GM18907 (cell line): ENCODE measurements around the gene SPRED3.
A peak's percentile ranks its signal among the peaks of the same experiment; 100 is the strongest.
"Not testable (repeated sequence)": the region's sequence is repeated elsewhere in the genome, so short reads cannot be mapped to it uniquely, and the experiment has no call there.

Source experiments
- ATAC-seq: cut with Tn5 transposase; IDR thresholded peaks from one replicate; pipeline ENCODE4 v1.9.1; 2021; ENCODE audit warnings: mild to moderate bottlenecking, moderate library complexity; ENCODE audit not compliant: unreplicated experiment

Gene SPRED3

DNA sequence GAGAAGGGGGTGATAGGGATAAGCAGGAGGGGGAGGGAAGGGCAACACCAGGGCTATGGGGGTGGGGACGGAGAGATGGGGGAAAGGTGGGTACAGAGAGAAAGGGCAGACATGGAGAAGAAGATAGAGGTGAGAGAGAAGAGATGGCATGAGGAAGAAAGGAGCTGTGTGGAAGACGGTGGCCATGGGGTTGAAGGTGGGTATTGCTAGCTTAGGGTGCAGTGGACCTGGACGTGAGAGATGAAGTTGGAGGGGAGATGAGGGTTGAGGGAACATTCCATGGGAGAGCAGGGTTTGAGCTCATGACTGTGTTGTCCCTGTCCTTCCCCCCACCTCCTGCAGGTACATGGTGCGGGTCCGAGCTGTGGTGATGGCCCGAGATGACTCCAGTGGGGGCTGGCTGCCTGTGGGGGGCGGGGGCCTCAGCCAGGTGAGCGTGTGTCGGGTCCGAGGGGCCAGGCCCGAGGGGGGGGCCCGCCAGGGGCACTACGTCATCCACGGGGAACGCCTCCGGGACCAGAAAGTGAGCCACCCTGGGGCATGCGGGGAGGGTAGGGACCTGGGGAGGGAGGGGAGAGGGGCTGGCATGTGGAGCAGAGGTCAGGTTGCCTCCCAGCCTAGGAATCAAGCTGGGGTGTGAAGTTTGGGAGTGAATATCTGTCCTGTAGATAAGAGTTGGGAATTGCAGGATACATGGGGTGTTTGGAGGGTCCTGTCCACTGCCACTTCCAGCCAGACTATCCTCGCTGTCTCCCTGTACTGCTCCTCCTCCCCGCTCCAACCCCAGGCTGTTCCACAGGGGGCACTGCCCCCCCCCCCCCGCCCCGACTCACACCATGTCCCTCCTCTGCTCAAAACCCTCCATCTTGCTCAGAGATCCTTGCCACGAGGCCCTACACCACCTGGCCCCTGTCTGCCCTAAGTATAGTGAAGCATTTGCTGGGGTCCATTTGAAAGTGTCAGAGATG is 1.7 kb downstream of the SPRED3 start:
- ATAC-seq = no peak

DNA sequence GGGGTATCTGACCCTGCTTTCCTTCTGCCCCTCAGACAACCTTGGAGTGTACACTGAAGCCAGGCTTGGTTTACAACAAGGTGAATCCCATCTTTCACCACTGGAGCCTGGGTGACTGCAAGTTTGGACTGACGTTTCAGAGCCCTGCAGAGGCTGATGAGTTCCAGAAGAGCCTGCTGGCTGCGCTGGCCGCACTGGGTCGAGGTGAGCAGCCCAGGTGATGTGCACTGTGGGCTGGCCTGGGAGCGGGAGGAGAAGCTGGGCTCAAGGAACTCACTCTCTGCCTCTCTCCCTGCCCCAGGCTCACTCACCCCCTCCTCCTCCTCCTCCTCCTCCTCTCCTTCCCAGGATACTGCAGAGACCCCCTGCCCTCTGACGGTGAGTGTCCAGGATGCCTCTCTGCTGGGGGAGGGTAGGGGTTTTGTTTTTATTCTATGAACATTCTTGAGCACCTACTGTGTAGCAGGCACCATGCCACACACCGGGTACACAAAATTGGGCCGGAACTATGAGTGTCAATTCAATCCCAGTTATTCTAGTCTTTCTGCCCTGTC is 3.5 kb downstream of the SPRED3 start:
- ATAC-seq = no peak

DNA sequence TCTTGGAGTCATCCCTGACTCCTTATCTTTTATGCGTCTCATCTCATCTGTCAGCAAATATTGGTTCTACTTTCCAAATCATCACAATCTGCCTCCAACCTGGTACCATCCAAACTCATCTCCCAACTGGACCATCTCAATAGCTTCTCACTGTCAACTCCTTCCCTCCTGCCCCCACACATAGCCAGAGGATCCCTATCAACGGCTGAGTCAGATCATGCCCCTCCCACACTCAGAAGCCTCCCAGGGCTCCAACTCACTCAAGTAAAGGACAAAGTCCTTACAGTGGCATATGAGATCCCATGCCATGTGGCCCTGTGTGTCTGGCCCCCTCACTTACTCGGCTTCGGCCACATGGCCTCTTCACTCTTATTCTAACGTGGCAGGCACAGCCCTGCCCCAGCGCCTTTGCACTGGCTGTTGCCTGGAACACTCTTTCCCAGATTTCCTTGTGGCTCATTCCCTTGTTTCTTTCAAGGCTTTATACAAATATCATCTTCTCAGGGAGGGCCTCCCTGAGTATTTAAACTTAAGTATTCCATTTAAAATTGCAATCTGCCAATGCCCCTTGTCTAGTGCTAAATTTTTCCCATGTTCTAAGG is 4.3 kb downstream of the SPRED3 start:
- no peak for ATAC-seq

DNA sequence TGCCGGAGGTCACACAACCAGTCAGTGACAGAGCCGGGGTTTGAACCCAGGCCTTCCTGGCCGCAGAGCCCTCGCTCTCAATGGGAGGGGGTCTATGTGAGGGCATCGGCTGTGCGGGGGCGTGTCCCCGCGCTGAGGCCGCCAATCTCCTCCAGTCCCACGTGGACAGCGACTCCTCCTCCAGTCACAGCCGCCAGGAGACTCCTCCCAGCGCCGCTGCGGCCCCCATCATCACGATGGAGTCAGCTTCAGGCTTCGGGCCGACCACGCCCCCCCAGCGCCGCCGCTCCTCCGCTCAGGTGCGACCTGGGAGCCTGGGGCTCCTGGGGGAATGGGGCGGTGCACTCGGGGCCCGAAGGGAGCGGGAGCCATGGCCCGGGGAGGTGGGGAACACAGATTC is 6.0 kb downstream of the SPRED3 start:
- no peak for ATAC-seq

DNA sequence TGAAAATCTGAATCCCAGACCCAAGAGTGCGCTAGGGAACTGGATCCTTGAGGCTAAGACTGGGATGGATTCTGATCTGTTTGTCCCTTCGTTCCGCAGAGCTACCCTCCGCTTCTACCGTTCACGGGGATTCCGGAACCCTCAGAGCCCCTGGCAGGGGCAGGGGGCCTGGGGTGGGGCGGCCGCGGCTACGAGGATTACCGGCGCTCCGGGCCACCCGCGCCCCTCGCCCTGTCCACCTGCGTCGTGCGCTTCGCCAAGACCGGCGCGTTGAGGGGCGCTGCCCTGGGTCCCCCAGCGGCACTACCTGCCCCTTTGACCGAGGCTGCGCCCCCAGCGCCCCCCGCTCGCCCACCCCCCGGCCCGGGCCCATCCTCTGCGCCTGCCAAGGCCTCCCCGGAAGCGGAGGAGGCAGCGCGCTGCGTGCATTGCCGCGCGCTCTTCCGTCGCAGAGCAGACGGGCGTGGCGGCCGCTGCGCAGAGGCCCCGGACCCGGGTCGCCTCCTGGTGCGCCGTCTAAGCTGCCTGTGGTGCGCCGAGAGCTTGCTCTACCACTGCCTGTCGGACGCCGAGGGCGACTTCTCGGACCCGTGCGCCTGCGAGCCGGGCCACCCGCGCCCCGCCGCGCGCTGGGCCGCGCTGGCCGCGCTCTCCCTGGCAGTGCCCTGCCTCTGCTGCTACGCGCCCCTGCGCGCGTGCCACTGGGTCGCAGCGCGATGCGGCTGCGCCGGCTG is 7.1 kb downstream of the SPRED3 start:
- ATAC-seq = no peak

DNA sequence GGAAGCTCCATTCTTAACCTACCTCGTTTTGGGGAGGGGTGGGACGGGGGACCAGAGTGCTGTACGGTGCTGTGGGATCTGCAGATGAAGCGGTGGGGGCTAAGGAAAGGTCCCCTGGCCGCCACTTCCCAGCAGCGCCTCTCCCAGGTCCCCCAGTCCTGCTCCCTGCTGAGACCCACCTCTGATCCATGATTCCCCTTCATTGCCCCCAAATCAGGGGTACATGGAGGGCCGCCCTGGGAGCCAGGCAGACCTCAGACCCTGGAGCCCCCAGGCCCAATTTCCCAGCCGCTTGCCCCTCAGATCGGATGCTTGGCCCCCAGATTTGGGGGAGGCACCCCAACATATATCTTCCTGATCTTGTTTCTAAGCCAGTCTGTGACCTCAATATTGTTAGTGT is 10.6 kb downstream of the SPRED3 start:
- ATAC-seq = no peak

DNA sequence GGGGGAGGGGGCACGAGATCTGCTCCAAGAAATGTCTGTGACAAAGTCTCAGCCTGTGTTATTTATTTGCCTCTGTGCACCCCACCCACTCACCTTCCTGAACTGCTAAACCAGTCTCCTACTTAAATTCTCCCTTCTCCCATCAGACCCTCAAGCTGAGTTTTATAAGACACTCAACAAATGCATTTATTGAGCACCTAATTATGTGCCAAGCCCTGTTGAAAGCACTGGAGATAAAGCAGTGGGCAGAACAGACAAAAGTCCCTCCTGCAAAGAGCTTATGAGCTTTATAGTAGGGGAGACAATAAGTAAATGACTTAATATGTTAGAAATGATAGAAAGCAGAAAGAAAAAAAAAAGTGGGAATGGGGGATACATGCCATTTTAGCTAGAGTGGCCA is 11.0 kb downstream of the SPRED3 start:
- no peak for ATAC-seq

DNA sequence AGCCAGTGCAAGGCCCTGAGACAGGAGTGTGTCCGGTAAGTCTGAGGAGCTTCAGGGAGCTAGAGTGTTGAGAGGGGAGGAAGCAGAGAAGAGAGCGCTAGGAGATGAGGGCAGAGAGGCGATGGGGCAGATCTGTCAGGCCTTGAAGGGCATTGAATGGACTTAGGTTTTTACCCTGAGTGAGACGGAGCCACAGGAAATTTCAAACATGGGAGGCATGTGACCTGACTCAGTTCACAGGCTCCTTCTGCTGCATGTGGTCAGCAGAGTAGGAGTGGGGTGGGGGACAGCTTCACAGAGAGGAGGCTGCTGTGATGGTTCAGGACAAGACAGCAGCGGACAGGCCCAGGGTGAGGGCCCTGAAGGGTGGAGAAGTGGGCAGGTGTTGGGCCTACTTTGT is 11.9 kb downstream of the SPRED3 start:
- ATAC-seq = no peak

DNA sequence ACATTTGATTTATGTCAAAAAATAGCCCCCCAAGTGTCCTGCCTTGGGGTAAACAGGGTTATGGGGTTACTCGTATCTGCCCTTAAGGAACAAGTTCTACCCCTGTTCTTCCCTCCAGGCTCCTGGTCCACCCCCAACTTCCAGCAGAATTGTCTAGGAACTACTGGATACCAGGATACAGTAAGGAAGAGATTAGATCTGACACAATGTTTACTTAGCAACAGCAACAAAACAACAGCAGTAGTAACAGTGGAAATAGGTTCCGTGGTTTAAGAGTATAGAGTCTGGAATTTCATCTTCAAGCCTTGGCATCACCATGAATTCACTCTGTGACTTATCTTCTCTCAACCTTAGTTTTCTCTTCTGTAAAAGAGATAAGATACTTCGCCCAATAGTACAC is 12.7 kb downstream of the SPRED3 start:
- ATAC-seq = no peak

DNA sequence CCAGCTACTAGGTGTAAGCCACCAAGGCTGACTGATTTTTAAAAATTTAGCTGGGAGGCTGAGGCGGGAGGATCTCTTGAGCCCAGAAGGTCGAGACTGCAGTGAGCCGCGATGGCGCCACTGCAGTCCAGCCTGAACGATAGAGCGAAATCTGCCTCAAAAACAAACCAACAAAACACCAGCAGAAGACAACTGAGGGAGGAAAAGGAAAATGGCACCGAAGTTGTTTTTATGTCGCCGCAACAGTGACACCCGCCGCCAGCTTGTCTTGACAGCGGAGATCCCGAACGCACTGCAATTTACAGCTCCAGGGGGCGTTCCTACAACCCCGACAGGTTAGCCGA is 14.1 kb downstream of the SPRED3 start:
- no peak for ATAC-seq

DNA sequence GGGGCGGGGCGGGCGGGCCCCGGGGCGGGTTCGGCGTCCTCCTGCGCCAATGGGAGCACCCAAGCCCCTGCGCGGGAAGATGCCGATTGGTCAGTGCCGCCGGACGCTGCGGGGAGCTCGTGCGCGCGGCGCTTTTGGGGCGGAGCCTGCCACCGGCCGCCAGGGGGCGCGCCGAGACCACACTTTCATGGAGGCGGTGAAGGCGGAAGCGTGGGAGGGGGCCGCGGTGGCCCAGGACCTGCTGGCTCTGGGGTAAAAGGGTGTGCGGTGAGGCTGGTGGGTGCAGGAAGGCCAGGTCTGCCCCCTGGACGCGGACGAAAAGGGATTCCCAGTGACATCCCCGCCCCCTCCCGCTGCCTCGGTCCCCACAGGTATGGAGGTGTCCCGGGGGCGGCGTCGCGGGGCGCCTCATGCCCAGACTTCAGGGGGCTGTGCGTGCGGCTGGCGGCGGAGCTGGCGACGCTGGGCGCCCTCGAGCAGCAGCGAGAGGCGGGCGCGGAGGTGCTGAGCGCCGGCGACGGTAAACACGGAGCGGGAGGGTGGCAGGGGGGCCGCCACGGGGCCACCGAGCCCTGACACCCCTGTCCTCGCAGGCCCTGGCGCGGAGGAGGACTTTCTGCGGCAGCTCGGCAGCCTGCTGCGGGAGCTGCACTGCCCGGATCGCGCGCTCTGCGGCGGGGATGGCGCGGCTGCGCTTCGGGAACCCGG is 14.6 kb downstream of the SPRED3 start, which contains the start of gene FAM98C:
TSS of gene FAM98C (plus strand) at position 127 of the 708 bp plus-strand sequence. CDS start at position 188, 61 bp downstream.
- ATAC-seq = peak; percentile 88

DNA sequence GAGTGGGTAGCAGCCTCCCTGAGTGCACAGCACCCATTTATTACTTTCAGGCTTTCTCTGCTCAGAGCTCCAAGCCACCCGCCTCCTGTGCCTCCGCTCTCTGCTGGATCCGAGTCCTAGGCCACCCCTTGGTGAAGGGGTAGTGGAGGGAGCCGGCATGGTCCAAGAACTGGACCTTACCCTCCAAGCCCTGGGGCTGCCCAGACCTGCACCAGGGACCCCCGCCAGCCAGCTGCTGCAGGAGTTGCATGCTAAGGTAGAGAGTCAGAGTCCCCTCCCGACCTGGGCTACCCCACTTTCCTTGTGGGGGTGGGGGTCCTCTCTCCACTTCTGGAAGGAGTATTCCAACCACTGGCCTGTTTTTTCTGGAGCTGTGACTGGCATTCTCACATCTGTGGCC is 16.4 kb downstream of the SPRED3 start:
- no peak for ATAC-seq

DNA sequence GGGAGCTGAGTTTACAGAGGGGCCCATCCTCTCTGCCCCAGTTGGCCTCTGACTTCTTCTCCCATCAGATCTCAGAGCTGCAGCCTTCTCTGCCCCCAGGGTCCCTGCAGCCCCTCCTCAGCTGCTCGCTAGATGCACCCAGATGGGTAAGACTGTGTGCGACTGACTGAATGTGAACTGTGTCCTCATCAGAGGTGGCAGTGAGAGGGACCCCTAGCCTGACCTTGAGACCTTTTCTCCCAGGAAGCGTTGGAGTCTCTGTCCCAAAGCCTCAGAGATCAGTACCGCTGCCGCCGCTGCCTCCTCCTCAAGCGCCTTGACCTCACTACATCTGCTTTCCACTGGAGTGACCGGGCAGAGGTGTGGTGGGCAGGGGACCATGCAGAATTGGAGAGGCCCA is 16.8 kb downstream of the SPRED3 start:
- no peak for ATAC-seq

DNA sequence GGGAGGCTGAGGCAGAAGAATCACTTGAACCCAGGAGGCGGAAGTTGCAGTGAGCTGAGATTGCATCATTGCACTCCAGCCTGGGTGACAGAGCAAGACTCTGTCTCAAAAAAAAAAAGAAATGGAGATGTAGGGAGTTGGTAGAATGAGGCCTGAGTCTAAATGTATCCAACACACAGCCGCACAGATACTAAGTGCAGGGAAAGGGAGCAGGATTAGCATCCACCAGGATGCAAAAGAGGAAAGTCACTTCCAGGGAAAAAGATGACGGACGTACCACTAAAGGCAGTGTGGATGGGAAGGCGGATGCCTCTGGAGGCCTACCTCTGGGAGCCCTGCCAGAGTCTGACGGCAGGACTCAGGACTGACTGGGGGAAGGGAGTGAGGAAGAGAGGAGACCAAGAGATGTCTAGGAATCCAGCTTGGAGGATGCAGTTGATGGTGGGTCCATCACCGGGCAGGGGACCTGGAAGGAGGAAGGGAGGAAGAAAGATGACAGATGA is 21.2 kb downstream of the SPRED3 start:
- ATAC-seq = no peak

DNA sequence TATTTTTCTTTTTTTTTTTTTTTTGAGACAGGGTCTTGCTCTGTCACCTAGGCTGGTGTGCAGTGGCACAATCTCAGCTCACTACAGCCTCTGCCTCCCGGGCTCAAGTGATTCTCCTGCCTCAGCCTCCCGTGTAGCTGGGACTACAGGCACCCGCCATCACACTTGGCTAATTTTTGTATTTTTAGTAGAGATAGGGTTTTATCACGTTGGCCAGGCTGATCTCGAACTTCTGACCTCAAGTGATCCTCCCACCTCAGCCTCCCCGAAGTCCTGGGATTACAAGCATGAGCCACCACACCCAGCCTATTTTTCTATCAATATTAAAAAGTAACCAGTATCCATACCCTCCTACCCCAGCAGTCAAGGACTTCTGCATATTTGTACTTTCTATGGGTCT is 21.9 kb downstream of the SPRED3 start:
- not testable (repeated sequence) for ATAC-seq

DNA sequence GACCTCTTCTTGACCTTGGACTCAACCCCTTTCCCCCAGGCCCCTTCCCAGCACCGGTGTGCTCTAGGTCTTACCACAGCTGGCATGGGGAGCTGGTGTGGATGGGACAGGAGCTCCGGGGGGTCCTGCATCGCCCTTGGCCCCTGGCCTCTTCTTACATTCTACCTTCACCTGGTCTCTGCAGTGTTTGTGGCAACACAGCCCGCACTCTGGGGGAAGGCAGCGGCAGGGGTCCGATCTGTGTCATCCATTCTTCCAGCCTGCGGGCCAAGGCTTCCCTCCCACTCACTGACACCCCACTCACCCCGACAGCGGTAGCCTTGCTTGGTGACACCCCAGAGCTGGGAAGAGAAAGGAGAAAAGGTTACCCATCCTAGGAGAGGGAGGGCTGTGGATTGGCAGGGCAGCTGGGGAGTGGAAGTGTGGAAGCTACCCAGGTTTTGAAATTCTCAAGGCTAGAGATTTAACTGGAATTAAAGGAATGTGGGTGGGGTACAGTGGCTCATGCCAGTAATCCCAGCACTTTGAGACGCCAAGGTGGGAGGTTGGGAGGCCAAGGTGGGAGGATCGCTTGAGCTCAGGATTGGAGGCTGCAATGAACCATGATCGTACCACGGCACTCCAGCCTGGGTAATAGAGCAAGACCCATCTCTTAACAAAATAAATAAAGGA is 22.7 kb downstream of the SPRED3 start:
- ATAC-seq = no peak

DNA sequence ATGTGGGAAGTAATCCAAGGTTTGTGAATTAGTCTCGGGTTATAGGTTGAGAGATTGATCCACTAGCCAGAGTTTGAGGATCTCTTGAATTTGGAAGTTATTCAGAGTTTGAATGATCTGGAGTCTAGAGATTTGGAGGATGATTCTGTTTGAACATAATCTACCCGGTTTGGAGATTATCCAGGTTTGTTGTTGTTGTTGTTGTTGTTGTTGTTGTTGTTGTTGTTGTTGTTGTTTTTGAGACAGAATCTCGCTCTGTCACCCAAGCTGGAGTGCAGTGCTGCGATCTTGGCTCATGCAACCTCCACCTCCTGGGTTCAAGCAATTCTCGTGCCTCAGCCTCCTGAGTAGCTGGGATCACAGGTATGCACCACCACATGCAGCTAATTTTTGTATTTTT is 23.4 kb downstream of the SPRED3 start:
- ATAC-seq = not testable (repeated sequence)

DNA sequence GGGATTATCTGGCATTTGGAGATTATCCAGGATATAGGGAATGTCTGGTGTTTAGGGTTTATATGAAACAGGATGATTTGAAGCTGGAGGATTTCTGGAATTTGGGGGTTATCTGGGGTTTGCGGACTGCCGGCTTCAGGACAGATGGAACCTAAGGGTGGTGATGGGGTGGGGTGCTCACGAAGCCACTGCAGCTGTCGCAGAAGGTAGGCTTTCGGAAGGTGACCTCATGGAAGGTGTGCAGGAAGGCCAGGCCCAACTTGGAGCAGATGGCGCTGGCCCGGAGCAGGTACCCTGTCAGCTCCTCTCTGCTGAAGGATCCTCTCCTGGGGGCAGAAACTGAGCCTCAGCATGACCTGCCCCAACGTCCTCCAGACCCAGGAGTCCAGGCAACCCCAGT is 24.0 kb downstream of the SPRED3 start:
- no peak for ATAC-seq

DNA sequence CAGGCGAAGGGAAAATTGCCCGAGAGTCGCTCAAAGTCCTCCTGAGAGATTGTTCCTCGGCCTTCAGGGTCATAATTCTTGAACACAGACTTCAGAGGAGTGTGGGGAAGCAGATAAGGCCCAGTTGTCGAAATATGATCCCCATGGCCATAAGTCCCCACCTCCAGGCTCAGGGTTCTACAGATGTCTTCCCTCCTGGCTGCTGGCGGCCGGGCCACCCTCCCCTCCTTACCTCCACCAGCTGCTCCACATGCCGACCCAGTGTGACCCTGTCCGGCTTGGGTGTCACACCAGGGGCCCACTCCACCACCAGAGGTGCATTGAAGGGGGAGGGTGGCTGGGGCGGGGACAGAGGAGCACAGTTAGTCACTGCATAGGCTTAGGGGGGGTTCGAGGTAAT is 24.5 kb downstream of the SPRED3 start:
- no peak for ATAC-seq

DNA sequence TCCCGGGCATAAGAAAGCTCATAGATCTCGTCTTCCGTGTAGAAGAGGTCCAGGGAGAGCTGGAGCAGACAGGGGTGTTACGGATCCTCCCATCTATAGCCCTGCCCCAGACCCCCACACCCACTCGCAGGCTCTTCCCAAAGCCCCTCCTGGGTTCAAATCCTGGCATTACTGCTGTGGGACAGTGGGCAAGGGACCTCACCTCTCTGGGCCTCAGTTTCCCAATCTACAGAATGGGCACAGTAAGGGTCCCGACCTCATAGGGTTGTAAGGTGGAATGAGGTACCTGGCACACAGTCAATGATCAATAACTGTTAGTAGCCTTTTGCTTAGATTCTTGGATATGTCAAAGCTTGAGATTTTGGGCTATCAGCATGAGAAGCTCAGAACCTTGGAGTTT is 24.9 kb downstream of the SPRED3 start:
- ATAC-seq = no peak
